Myocyte (in vitro differentiated cells): Measurements from ENCODE around the gene MBOAT1. TPM values are rescaled to one million over a fixed set of nuclear protein-coding genes. Genes with fewer than 3 reads are reported as not detected.
"Not testable (repeated sequence)": the region's sequence is repeated elsewhere in the genome, so short reads cannot be mapped to it uniquely, and the experiment has no call there.

Experiments
- DNase-seq: peaks from one replicate; pipeline ENCODE4 v3.0.0-alpha.2; 2012; ENCODE audit warnings: low read depth
- polyA plus RNA-seq: library from polyadenylated mRNA; unstranded; fragments of >200 nt; gene quantifications from one replicate; pipeline ENCODE4 v1.2.1, GENCODE V29; 2012; ENCODE audit warnings: missing spikeins
- total RNA-seq: library from RNA; depleted of rRNA; stranded (reverse); fragments of >200 nt; gene quantifications from 2 replicates; pipeline ENCODE4 v1.2.3, GENCODE V29; 2014

Gene MBOAT1, protein sequence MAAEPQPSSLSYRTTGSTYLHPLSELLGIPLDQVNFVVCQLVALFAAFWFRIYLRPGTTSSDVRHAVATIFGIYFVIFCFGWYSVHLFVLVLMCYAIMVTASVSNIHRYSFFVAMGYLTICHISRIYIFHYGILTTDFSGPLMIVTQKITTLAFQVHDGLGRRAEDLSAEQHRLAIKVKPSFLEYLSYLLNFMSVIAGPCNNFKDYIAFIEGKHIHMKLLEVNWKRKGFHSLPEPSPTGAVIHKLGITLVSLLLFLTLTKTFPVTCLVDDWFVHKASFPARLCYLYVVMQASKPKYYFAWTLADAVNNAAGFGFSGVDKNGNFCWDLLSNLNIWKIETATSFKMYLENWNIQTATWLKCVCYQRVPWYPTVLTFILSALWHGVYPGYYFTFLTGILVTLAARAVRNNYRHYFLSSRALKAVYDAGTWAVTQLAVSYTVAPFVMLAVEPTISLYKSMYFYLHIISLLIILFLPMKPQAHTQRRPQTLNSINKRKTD
- 0.16 TPM in 1 of 2 replicates, not detected in the other for total RNA-seq
- polyA plus RNA-seq: 0.23 TPM

DNA sequence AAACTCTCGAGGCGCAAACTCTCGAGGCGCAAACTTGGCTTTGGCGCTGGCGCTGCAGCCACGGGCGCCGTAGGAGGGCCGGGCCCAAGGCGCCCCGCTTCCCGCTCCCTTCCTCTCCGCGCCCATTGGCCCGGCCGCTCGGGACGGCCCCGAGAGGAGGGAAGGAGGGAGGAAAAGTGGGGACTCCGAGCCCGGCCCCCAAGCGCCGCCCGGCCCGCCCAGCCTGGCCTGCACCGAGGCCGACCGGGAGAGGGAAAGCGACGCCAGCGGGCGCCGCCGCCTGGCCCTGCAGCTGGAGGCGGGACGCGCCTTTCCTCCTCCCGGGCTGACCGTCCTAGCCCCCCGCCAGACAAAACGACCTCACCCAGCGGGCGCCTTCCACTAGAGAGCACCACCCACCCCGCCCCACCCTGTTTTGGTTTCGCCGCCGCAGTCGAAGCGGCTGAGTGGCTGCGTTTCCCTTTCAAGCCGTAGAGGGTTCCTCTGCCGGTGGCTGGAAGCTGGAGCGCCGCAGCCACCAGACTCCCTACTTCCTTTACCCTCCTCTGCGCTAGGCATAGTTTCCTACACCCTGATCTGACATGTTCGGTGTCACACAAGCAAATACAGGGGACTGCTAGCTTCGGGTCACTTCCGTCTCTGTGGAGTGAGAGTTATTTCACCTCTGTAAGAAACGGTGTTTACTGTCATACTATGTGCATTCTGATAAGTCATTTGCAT is at the start of gene MBOAT1:
MBOAT1 (minus strand) TSS at position 78 of the 720 bp plus-strand sequence. CDS start 235 bp downstream, outside the sequence.
- peak; percentile 95 for DNase-seq

DNA sequence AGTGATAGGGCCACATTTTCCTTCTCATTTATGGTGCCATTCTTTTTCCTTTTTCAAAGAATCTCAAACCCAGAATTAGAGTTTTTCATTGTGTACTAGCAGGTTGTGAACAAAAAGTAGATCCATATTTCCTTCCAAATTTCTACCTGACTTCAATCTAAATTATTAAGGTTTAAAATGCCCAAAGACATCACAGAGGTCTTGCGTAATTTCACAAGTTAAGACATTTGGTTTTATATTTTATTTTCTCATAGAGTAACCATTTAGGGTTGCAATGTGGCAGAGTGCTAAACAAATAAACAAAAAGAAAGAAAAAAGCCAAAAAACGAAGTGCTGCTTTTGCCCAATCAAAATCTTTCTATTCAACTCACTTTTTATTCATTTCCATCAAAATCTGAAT is 49.4 kb upstream of the MBOAT1 start:
- no peak for DNase-seq

DNA sequence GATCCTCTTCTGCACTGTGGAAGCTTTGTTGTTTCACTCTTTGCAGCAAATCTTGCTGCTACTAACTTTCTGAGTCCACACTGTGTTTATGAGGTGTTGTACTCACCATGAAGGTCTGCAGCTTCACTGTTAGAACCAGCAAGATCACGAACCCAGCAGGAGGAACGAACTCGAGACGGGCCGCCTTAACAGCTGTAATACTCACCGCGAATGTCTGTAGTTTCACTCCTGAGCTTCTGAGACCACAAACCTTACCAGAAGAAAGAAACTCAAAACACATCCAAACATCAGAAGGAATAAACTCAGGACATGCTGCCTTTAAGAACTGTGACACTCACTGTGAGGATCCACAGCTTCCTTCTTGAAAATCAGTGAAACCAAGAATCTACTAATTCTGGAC is 48.1 kb upstream of the MBOAT1 start:
- DNase-seq: no peak

DNA sequence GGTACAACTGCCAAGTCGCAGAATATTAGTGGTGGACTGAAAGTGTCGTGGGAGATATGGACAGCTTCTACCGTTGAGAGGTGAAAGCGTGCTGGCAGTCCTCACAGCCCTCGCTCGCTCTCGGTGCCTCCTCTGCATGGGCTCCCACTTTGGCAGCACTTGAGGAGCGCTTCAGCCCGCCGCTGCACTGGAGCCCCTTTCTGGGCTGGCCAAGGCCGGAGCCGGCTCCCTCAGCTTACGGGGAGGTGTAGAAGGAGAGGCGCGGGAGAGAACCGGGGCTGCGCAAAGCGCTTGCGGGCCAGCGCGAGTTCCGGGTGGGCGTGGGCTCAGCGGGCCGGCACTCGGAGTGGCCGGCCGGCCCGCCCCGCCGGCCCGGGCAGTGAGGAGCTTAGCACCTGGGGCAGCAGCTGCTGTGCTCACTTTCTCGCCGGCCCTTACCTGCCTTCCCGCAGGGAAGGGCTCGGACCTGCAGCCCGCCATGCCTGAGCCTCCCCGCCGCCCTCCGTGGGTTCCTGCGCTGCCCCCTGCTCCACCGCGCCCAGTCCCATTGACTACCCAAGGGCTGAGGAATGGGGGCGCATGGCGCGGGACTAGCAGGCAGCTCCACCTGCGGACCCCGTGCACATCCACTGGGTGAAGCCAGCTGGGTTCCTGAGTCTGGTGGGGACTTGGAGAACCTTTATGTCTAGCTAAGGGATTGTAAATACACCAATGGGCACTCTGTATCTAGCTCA is 47.2 kb upstream of the MBOAT1 start:
- DNase-seq: no peak

DNA sequence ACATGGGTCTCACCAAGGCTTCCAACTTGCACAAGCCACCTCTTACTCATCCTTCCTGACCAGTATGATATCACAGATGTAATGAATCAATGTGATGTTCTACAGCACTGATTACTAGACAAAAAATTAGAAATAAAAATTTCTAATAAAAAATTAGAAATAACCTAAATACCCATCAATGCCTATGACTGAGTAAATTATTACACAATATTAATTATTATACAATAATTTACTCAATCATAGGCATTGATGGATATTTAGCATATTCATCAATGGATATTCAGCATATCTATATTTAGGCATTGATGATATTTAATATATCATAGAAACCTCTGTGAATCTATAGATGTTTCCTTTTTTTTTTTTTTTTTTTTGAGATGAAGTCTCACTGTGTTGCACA is 43.2 kb upstream of the MBOAT1 start:
- no peak for DNase-seq

DNA sequence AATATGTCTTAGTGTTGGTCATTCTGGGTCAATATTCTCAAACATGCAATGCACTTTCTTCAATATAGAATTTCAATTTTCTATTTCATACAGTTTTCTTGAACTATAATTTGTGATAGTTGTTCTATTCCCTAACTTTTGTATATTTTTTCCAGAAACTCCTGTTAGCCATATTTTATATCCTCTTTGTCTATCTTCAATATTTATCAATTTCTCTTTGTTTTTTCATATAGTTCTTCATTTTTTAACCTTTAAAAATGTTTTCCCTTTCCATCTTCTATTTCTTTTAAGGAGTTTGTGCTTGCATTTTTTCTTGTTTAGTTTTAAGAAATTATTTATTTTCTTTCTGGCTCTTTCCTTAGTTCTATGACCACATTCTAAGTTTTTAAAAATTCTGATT is 42.0 kb upstream of the MBOAT1 start:
- DNase-seq: no peak

DNA sequence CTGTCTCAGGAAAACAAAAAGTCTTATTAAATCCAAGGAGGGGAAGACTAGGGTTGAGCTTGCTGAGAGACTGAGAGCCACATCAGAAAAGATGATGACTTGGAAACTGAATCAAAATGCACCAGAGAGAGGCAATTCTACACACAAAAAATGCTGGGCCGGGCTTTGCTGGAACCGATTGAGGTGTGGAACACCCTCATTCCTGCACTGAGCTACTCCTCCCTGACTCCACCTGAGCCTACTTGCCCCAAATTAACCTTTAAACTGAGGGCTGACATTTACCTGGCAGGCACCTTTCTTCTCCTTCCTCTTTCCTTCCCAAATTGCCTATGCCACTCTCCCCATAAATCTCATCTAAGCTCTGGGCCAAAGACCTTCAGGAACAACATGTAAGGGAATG is 40.8 kb upstream of the MBOAT1 start:
- no peak for DNase-seq

DNA sequence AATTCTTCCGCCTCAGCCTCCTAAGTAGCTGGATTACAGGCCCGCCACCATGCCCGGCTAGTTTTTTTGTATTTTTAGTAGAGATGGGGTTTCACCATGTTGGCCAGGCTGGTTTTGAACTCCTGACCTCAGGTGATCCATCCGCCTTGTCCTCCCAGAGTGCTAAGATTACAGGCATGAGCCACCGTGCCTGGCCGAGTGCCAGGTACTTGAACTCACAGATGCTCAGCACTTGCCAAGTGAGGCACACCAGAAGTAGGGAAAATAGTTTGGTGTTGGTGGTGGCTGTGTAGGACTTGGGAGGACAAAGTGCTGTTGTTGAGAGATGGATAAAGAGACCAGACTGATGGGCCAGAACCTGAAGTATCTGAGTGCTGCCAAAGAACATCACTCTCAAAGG is 40.0 kb upstream of the MBOAT1 start:
- DNase-seq: no peak

DNA sequence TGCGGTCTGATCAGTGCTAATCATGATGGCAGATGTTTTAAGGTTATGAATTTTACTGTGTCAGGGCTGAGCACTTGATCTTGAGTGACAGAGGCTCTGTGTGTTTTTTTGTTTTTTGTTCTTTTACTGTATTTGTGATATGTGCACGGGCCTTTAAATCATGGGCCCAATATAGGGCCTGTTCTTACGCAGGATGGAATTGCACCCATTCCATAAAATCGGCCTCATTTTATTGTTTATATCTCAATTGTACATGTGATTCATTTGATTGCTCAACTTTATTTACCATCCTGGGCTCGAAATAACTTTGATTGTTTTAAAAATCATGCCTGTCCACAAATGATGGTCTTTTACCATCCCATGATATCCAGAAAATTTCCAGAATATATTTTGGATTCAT is 39.3 kb upstream of the MBOAT1 start:
- DNase-seq: no peak

DNA sequence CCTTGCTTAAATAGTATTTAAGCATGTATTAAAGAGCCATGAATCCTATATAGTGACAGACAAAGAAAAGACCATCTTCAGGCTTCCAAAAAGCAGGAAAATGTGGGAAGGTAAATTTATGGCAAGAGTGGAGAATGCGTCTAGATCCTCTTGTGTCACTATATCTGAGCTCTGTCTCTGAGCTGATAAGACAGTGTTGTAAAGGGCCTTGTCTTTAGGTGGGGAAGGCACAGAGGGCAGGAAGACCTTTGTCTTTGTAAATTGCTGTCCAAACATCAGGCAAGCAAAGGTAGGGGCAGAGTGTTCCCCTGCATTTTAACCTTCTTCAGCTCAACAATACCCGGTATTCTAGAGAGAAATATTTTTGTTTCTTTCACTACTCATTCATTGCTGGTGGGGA is 33.9 kb upstream of the MBOAT1 start:
- DNase-seq: no peak

DNA sequence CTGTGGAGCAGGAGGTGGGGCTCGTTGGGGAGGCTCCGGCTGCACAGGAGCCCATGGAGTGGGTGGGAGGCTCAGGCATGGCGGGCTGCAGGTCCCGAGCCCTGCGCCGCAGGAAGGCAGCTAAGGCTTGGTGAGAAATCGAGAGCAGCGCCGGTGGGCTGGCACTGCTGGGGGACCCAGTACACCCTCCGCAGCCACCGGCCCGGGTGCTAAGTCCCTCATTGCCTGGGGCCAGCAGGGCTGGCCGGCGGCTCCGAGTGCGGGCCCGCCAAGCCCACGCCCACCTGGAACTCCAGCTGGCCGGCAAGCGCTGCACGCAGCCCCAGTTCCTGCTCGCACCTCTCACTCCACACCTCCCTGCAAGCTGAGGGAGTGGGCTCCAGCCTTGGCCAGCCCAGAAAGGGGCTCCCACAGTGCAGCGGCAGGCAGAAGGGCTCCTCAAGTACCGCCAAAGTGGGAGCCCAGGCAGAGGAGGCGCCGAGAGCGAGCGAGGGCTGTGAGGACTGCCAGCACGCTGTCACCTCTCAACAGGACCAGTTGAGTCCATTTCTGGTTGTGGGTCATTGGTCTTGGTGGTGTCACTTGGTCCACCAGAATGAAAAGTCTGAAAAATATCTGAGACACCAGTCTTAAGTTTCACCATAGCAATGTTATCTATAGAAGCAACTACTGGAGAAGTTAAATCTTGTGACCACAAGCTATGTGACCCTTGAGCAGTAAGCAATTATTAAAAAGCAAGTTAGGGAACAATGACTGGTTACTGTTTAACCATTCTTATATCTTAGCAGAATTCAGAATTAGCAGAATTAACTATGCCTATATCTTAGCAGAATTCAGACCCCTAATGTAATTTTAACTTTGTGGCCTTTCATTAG is 32.8 kb upstream of the MBOAT1 start:
- DNase-seq: not testable (repeated sequence)

DNA sequence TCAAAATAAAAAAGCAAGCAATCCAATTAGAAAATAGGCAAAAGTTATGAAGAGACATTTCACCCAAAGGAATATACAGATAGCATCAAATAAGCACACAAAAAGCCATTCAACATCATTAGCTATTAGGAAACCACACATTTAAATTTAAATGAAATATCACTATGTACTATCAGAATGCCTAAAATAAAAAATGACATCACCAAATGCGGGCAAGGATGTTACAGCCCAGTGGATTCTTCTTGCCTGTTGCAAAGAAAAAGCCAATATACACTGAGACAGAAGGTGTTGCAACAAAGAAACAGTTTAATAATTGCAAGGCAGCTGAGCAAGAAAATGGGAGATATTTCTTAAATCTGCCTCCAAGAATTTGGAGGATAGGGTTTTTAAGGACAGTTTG is 31.0 kb upstream of the MBOAT1 start:
- no peak for DNase-seq

DNA sequence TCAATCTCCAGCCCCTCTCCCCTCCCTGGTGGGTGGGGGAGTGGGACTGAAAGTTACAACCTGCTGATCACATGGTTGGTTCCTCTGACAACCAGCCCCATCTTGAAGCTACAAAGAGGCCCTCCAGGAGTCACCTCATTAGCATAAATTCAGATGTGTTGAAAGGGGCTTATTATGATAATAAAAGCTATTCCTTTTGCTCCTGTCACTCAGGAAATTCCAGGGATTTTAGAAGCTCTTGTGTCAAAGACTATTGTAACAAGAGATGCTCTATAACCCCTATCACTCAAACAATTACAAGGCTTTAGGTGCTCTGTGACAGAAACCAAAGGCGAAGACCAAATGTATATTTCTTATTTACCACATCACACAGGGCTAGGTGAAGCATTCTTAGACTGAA is 30.1 kb upstream of the MBOAT1 start:
- DNase-seq: no peak

DNA sequence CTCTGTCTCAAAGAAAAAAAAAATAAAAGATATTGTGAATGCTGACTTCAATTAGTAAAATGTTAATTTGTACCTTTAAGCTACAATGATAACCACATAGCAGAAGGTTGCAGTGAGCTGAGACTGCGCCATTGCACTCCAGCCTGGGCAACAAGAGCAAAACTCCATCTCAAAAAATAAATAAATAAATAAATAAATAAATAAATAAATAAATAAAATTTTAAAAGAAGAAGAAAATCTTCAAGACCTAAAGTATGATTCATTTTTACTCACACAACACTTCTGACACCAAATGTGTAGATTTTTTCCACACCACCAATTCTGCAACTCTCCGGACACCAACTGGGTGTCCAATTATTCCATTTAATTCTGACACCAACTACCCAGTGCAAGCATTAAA is 28.8 kb upstream of the MBOAT1 start:
- no peak for DNase-seq

DNA sequence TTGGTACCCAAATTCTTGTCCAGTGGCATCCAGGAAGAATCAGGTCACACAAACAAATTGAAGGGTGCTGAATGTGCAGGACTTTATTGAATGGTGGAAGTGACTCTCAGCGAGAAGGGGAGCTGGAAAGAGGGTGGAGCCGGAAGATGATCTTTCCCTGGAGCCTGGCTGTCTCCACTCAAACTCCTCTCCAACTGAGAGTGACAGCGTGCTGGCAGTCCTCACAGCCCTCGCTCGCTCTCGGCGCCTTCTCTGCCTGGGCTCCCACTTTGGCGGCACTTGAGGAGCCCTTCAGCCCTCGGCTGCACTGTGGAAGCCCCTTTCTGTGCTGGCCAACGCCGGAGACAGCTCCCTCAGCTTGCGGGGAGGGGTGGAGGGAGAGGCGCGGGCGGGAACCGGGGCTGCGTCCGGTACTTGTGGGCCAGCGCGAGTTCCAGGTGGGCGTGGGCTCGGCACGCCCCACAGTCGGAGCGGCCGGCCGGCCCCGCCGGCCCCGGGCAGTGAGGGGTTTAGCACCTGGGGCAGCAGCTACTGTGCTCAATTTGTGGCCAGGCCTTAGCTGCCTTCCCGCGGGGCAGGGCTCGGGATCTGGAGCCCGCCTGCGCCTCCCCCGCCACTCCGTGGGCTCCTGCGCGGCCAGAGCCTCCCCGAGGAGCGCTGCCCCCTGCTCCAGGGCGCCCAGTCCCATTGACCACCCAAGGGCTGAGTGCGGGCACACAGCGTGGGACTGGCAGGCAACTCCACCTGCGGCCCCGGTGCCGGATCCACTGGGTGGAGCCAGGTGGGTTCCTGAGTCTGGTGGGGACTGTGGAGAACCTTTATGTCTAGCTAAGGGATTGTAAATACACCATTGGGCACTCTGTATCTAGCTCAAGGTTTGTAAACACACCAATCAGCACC is 26.7 kb upstream of the MBOAT1 start:
- DNase-seq: no peak

DNA sequence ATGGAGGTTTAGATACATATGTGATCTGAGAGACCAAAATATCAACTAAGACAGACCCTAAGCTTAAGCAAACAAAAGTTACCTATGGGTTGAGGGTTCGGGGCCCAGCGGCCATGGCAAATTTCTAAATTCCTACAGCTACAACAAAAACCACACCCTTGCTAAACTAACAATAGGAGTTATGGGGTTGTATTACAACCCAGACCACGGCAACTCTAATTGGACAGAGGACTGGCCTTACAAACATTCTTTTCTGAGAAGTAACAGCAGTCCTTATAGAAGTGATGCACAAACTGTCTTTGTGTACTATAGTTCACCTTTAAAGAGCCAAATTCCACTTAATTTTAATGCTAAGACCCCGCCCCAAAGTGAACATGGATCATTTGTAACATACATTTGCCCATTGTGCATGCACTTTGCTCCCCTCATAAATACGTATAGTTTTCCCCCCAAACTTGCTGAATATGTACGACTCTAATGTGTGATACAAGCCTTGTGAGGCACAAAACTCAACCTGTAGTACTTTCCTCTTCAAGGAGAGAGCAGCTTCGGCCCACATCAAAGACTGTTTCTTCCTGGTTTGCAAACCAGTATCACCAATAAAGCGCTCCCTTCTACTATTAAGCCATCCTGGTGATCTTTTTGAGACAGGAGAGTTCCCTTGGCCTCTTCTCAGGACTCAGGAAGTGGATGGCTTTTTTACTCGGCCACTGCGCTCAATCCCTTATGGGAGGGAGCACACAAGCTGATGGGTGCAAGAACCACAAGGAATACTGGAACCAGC is 25.6 kb upstream of the MBOAT1 start:
- no peak for DNase-seq

DNA sequence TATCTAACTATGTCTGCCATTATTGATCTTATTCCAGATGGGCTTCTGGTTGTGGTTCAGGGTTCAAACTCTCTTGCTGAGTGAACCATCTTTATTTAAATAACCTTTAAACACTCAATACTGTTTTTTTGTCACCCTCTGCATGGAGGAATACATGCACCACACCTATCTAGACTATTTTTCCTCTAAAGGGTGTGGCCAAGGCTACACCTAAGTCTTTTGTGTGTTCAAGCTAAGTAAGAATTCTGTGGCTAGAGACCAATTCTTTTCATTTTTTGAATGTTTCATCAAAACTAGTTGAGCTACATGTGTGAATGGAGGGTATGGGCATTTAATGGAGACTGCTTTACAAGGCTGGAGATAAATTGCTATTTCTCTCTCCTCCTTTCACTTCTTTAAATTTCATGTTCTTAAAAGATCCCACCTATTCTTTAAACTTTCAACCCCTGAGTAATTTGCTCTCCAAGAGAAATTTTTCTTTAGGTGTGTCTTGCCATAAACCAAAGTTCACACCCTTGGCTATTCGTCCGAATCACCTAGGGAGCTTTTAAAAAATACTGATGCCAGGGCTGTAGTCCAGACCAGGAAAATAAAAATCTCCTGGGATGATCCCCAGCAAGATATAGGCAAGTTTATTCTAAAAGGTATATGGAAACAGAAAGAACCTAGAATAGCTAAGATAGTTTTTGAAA is 24.8 kb upstream of the MBOAT1 start:
- DNase-seq: no peak

DNA sequence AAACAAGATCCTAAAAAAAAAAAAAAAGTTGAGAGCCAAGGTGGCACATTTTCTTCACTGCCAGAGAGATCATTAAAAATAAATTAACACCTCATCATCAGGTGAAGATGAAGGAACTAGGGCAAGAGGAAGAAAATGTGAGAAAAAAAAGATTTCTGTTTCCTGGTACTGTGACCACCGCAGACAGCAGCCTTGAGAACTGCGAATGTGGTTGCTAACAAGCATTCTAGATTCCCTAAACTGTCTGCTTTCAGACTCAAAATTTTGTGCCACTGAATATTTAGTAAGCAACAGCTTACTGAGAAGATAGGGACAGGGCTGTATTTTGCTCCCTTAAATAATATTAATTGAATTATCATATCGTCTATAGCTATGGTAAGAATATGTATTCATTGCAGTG is 24.1 kb upstream of the MBOAT1 start:
- no peak for DNase-seq
